Activated CD8-positive, alpha-beta T cell treated with anti-CD3 and anti-CD28 coated beads for 36 hours (primary cell): ENCODE measurements around the gene SPATA2. TPM values are rescaled to one million over a fixed set of nuclear protein-coding genes. Genes with fewer than 3 reads are reported as not detected.

Source experiments
- ATAC-seq: fragments of 200-7000 bp; cut with Tn5 transposase; one replicate; pipeline ENCODE4 v1.10.0; 2021; ENCODE audit warnings: mild to moderate bottlenecking, moderate library complexity
- CTCF ChIA-PET: fragments of 350-600 bp; sonication (Branson Sonifier 250); formaldehyde crosslinking; loops from one replicate; lab custom pipeline; 2021; ENCODE audit warnings: antibody characterized with exemption; lab: Charles Lee
- POLR2A ChIA-PET: fragments of 350-600 bp; sonication (Branson Sonifier 250); formaldehyde crosslinking; loops from one replicate; lab custom pipeline; 2021; ENCODE audit warnings: antibody characterized with exemption; lab: Charles Lee
- DNase-seq: peaks from one replicate; pipeline ENCODE4 v3.0.0-alpha.2; 2020
- H3K27ac Mint-ChIP-seq: one replicate; pipeline ENCODE4 v1.8.0; 2021; ENCODE audit warnings: mild to moderate bottlenecking, mixed read lengths
- H3K27me3 Mint-ChIP-seq: one replicate; pipeline ENCODE4 v1.8.0; 2021; ENCODE audit warnings: mixed read lengths
- H3K36me3 Mint-ChIP-seq: one replicate; pipeline ENCODE4 v1.8.0; 2021; ENCODE audit warnings: low read depth, mixed read lengths
- H3K4me1 Mint-ChIP-seq: one replicate; pipeline ENCODE4 v1.8.0; 2021; ENCODE audit warnings: low read depth, mixed read lengths
- H3K4me3 Mint-ChIP-seq: one replicate; pipeline ENCODE4 v1.8.0; 2021; ENCODE audit warnings: mild to moderate bottlenecking, moderate library complexity, mixed read lengths
- H3K9me3 Mint-ChIP-seq: one replicate; pipeline ENCODE4 v1.8.0; 2021; ENCODE audit warnings: mixed read lengths
- CTCF ChIP-seq: fragments of 200-600 bp; IDR thresholded peaks from one replicate; pipeline ENCODE4 v1.8.0; 2022; ENCODE audit warnings: antibody characterized with exemption, mild to moderate bottlenecking
- intact Hi-C: fragments of 100-400 bp; cut with micrococcal nuclease; formaldehyde crosslinking; loops from one replicate; pipeline ENCODE4 v1.10.0; 2022
- total RNA-seq, 2 experiments: library from RNA; stranded (reverse); gene quantifications; one replicate each; pipeline ENCODE4 v1.2.3, GENCODE V29; 2021

Gene SPATA2
- total RNA-seq, 2 experiments from 2014 or later = 6.2 to 7.4 TPM

- H3K27me3 Mint-ChIP-seq = no peaks in the 10 kb centered on the region
- no peak overlapping the region for H3K27ac Mint-ChIP-seq
- POLR2A ChIA-PET = no interaction called here
- ATAC-seq (no peak), DNase-seq (no peak)
- peaks cover 20% of the 10 kb centered on the region for H3K36me3 Mint-ChIP-seq
- H3K4me3 Mint-ChIP-seq = no peak overlapping the region
- CTCF ChIA-PET = interaction anchor here (5.1 kb wide), 1 partner anchor 8 kb away, joined by 29 read pairs; no protein-coding TSS in a partner anchor
- intact Hi-C loops = no loop called here
- H3K4me1 Mint-ChIP-seq = no peaks in the 10 kb centered on the region
- no peaks in the 10 kb centered on the region for H3K9me3 Mint-ChIP-seq
- no peak for TF ChIP-seq CTCF
These were observed 61.0 kb downstream of the SPATA2 start for GRCh38 chr20:49854190-49854875.

GRCh38 chr20:49853640-49854039 is 61.7 kb downstream of the SPATA2 start:
- no peak for DNase-seq
- Mint-ChIP-seq H3K36me3 (peaks cover 23% of the 10 kb centered on the region), H3K4me3 (no peak overlapping the region), H3K27ac (no peak overlapping the region), H3K4me1 (no peaks in the 10 kb centered on the region), H3K27me3 (no peaks in the 10 kb centered on the region), H3K9me3 (no peaks in the 10 kb centered on the region)
- no peak for ATAC-seq
- CTCF ChIA-PET = no interaction called here
- POLR2A ChIA-PET = interaction anchor here (0.7 kb wide), 1 partner anchor 156 kb away, joined by 3 read pairs; no protein-coding TSS in a partner anchor
- TF ChIP-seq CTCF = no peak
- intact Hi-C loops = no loop called here

Other genes with a start within 250 kb of the SPATA2 start
- 10 to 100 TPM; 16.5 to 16.8 TPM for gene B4GALT5, start 201.7 kb downstream of the SPATA2 start, total RNA-seq
- 10 to 100 TPM in 1 of 2 experiments, 1 to 10 TPM in 1; 9.4 to 11.3 TPM for gene SLC9A8, start 102.7 kb downstream of the SPATA2 start, total RNA-seq
- gene RNF114, start 20.9 kb upstream of the SPATA2 start, total RNA-seq = 10 to 100 TPM; 68.4 to 70.5 TPM
- gene SNAI1, start 67.5 kb upstream of the SPATA2 start, total RNA-seq = 1 to 10 TPM in 1 of 2 experiments, under 1 TPM in 1; 0.90 to 1.4 TPM
- gene UBE2V1, start 197.6 kb upstream of the SPATA2 start, total RNA-seq = 100 to 1,000 TPM; 112 to 151 TPM
- gene PEDS1, start 238.2 kb upstream of the SPATA2 start, total RNA-seq = 10 to 100 TPM; 16.0 to 17.3 TPM